Activated gamma-delta T cell treated with anti-CD3 and anti-CD28 coated beads, Interleukin-2, amount 50 U/mL, for 16 hours (primary cell): ENCODE measurements around the gene SLC25A41.
"Not testable (repeated sequence)": the region's sequence is repeated elsewhere in the genome, so short reads cannot be mapped to it uniquely, and the experiment has no call there.

Experiments used
- DNase-seq: peaks from one replicate; pipeline ENCODE4 v3.0.0-alpha.2; 2020; ENCODE audit warnings: low read depth

The SLC25A41 gene

GRCh38 chr19:6412061-6412446 is 21.5 kb downstream of the SLC25A41 start:
- no peak for DNase-seq

GRCh38 chr19:6409346-6409745 is 24.2 kb downstream of the SLC25A41 start:
- DNase-seq = no peak

GRCh38 chr19:6406401-6406800 is 27.2 kb downstream of the SLC25A41 start:
- no peak for DNase-seq

GRCh38 chr19:6402837-6403608 is 30.5 kb downstream of the SLC25A41 start:
- no peak for DNase-seq

GRCh38 chr19:6402058-6402457 is 31.5 kb downstream of the SLC25A41 start:
- DNase-seq = no peak

GRCh38 chr19:6400062-6400944 is 33.3 kb downstream of the SLC25A41 start:
- DNase-seq = not testable (repeated sequence)

- DNase-seq = no peak
Measured at GRCh38 chr19:6396305-6396704, 37.3 kb downstream of the SLC25A41 start.

GRCh38 chr19:6394831-6395230 is 38.7 kb downstream of the SLC25A41 start:
- DNase-seq = no peak

- DNase-seq = peak; percentile 47
Measured at GRCh38 chr19:6393983-6394412, 39.6 kb downstream of the SLC25A41 start.

- DNase-seq = peak; percentile 90
Measured at GRCh38 chr19:6393074-6393982, 40.2 kb downstream of the SLC25A41 start, which contains the start of gene GTF2F1. GTF2F1 (minus strand) TSS chr19:6393164; CDS start chr19:6392995, 169 bp downstream.

GRCh38 chr19:6392221-6393073 is 41.1 kb downstream of the SLC25A41 start:
- no peak for DNase-seq

- DNase-seq = no peak
Measured at GRCh38 chr19:6387372-6387771, 46.2 kb downstream of the SLC25A41 start.

GRCh38 chr19:6384381-6384780 is 49.2 kb downstream of the SLC25A41 start:
- DNase-seq = no peak

GRCh38 chr19:6383188-6383587 is 50.4 kb downstream of the SLC25A41 start:
- no peak for DNase-seq

GRCh38 chr19:6381030-6381750 is 52.4 kb downstream of the SLC25A41 start:
- DNase-seq = no peak

GRCh38 chr19:6379744-6380143 is 53.8 kb downstream of the SLC25A41 start:
- no peak for DNase-seq

- no peak for DNase-seq
Measured at GRCh38 chr19:6378486-6378885, 55.1 kb downstream of the SLC25A41 start.

- no peak for DNase-seq
Measured at GRCh38 chr19:6378041-6378440, 55.5 kb downstream of the SLC25A41 start.

GRCh38 chr19:6376512-6377190 is 56.9 kb downstream of the SLC25A41 start:
- DNase-seq = no peak
